Body of pancreas (tissue), 4 donors: Measurements from ENCODE around the gene POLN. TPM values are rescaled to one million over a fixed set of nuclear protein-coding genes. Genes with fewer than 3 reads are reported as not detected.

Experiments used
- ATAC-seq: fragments of 150-250 bp; one replicate; pipeline ENCODE4 v1.9.1; 2016
- DNase-seq, 4 donors: peaks; one replicate each; pipeline ENCODE4 v3.0.0-alpha.2; 2019
- H3K27ac ChIP-seq, 4 donors: fragments of 200-600 bp; sonication (generic); 1 replicate in 3 of 4; 2 replicates in 1 of 4; pipeline versions ENCODE4 v1.5.1 to v1.6.1; 2016 to 2019; ENCODE audit warnings: mild to moderate bottlenecking in 1 of 4, mixed read lengths in 1 of 4, moderate library complexity in 1 of 4
- H3K27me3 ChIP-seq, 2 donors: fragments of 200-600 bp; sonication (generic); one replicate each; pipeline ENCODE4 v1.6.0; 2016; ENCODE audit warnings: mild to moderate bottlenecking in 1 of 2
- H3K36me3 ChIP-seq, 2 donors: fragments of 200-600 bp; sonication (generic); replicated peaks in 1 of 2; 2 replicates each; pipeline ENCODE4 v1.5.1; 2016; ENCODE audit warnings: low read depth in 2 of 2; ENCODE audit not compliant: insufficient read depth in 1 of 2
- H3K4me1 ChIP-seq: fragments of 200-600 bp; sonication (generic); one replicate; pipeline ENCODE4 v1.6.0; 2016
- H3K4me3 ChIP-seq, 2 donors: fragments of 200-600 bp; sonication (generic); 1 replicate in 1 of 2; 2 replicates in 1 of 2; pipeline ENCODE4 v1.5.1; 2016 to 2019
- H3K9me3 ChIP-seq, 3 donors: fragments of 200-600 bp; sonication (generic); 1 replicate in 2 of 3; 2 replicates in 1 of 3; pipeline ENCODE4 v1.5.1; 2016
- POLR2A ChIP-seq, 3 donors: fragments of 450-650 bp; IDR thresholded peaks; one replicate each; pipeline ENCODE4 v1.6.1; 2016; ENCODE audit warnings: antibody characterized with exemption in 3 of 3, mild to moderate bottlenecking in 2 of 3
- WGBS, 2 donors: methylation state at CpG; one replicate each; pipeline ENCODE4 v1.1.5; 2017; 5-methylcytosine and 5-hydroxymethylcytosine counted together
- intact Hi-C: fragments of 100-400 bp; cut with DNase I; formaldehyde crosslinking; loops from one replicate; pipeline ENCODE4 v1.15.1; 2023
- total RNA-seq, 2 donors: library from RNA; depleted of rRNA; stranded (reverse); fragments of >200 nt; gene quantifications; one replicate each; pipeline ENCODE4 v1.1.0, GENCODE V29; 2016
- TF ChIP-seq, protein P1 (sequence below), 7 experiments: fragments of 450-650 bp in 4 of 7; fragments of 200-600 bp in 3 of 7; sonication (generic) in 3 of 7; IDR thresholded peaks; one replicate each; pipeline ENCODE4 v1.5.1; 2016 to 2019; ENCODE audit warnings: antibody characterized with exemption in 7 of 7

The POLN gene
- total RNA-seq, 2 donors from 2014 or later: 4.9 to 5.9 TPM

DNA sequence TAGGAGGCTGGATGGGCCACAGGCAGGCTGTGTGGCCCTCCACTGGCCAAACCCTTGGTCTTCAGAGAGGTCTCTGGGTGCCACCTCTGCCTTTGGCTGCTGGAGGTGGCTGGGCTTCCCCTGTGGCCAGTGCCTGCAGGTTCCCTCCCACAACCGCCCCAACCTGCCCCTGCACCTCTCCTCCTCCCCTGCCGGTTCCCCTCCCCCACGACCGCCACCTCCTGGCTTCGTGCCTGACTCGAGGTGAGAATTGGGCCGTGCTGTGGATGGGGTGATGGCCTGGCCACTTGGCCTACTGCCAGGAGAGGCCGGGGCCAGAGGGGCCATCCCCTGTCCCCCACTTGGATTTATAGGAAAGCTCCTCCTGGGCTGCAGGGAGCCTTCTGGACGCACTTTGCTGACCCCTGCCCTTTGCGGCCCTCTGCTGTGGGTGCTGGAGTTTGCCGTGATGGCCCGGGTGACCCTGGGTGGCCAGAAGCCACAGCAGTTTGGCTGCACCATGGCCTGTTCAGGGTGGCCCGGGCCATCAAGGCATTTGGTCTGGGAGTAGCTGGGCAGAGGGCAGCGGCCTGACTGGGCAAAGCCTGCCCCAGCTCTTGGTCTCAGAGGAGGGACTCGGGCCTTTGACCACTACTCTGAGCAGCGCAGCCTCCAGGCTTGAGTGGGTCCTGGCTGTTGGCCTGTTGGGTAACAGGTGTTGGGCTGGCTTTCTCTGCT lies 179.0 kb downstream of the POLN start:
- peaks cover 30% of the 10 kb centered on the region for H3K4me1 ChIP-seq
- H3K9me3 ChIP-seq: no peaks in the 10 kb centered on the region
- peak overlapping the region in 3 of 4 donors; percentile 3 to 65 (median 61) for H3K27ac ChIP-seq
- no peak for DNase-seq
- no peaks in the 10 kb centered on the region for H3K27me3 ChIP-seq
- intact Hi-C loops: no loop called here
- H3K4me3 ChIP-seq: no peak overlapping the region
- ATAC-seq: no peak
- 65 to 85% methylated on average over 4 to 12 of the region's 16 CpGs for WGBS, 2 donors
- no peak for TF ChIP-seq POLR2A (IDR thresholded peaks at IDR 0.05)
- TF ChIP-seq, protein P1, sequence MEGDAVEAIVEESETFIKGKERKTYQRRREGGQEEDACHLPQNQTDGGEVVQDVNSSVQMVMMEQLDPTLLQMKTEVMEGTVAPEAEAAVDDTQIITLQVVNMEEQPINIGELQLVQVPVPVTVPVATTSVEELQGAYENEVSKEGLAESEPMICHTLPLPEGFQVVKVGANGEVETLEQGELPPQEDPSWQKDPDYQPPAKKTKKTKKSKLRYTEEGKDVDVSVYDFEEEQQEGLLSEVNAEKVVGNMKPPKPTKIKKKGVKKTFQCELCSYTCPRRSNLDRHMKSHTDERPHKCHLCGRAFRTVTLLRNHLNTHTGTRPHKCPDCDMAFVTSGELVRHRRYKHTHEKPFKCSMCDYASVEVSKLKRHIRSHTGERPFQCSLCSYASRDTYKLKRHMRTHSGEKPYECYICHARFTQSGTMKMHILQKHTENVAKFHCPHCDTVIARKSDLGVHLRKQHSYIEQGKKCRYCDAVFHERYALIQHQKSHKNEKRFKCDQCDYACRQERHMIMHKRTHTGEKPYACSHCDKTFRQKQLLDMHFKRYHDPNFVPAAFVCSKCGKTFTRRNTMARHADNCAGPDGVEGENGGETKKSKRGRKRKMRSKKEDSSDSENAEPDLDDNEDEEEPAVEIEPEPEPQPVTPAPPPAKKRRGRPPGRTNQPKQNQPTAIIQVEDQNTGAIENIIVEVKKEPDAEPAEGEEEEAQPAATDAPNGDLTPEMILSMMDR (IDR thresholded peaks at IDR 0.05): no peak
- H3K36me3 ChIP-seq: no peaks in the 10 kb centered on the region

DNA sequence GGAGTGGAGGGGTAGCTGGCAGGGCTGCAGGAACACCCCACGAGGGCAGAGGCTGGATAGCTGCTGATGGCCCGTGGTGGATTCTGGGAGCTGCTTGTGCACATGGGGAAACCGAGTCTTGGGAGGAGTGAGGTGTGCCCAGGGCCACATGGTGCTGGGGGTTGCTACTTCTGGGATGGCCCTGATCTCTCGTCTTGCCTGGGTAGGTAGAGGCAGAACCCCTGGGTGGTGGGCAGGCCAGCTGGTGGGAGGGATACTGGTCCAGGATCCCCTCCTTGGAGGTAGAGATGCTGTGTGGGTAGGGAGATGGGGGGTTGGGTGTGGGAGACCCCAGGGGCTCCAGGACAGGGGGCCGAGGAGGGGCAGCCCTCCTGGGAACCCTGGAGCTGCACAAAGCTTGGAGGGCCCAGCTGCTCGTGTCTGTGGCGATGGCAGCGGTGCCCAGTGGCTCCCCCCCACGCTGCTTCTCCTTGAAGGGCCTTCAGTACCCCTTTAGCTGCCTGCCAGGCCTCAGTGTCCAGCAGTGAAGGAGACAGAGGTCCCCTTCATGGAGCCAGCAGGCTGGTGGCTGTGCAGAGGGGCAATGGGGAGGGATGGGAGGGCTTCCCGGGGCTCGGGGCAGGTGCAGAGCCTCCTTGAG lies 179.6 kb downstream of the POLN start:
- Histone ChIP-seq H3K4me3 (no peak overlapping the region), H3K27ac (peak overlapping the region in 3 of 4 donors; percentile 3 to 65 (median 61)), H3K27me3 (no peaks in the 10 kb centered on the region), H3K9me3 (no peaks in the 10 kb centered on the region), H3K4me1 (peaks cover 30% of the 10 kb centered on the region), H3K36me3 (no peaks in the 10 kb centered on the region)
- intact Hi-C loops: no loop called here
- TF ChIP-seq, protein P1 (IDR thresholded peaks at IDR 0.05): no peak
- TF ChIP-seq POLR2A (IDR thresholded peaks at IDR 0.05): no peak
- no peak for DNase-seq
- WGBS, 2 donors: 72 to 81% methylated on average over 3 to 11 of the region's 11 CpGs
- no peak for ATAC-seq

DNA sequence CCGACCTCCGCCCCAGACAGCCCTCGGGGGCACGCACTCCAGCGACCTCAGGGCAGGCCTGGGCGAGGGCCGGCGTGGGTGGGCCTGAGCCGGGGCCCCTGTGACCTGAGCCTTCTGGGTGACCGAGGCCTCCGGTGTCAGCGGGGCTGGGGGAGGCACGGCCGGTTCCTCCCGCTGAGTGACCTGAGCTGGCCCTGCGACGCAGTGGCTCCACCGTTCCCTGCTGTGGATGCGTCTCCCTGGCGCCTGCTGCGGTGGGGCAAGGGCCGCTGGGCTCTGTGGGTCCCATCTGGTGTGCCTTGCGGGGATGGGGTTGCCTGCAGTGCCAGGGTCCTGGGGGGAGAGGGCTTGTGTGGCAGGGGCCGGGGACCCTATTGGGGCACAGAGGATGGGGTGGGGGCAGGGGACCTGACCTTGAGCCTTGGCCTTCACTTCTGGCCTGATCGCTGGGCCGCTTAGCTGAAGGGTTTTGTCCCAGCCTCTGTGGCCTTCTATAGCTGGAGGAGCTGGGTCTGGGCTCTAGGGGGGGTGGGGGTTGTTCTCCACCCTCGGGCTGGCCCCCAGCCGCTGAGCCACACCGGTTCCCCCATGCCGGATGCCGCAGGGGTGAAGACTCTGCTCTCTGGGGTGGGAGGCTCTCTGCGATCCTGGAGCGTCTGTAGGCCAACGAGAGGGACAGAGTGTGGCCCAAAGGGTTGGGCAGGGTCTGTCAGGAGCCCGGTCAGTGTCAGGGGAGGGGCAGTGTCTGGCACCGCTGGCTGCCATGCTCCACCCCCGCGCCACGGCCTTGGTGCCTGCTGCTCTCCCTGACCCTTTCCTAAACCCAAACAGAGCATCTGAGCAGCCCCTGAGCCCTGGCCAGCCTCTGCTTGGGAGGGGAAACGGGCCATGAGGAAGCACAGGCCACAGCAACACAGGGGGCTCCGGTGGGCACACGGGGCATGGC lies 180.5 kb downstream of the POLN start:
- DNase-seq: no peak
- no peak for TF ChIP-seq POLR2A (IDR thresholded peaks at IDR 0.05)
- TF ChIP-seq, protein P1 (IDR thresholded peaks at IDR 0.05): no peak
- WGBS, 2 donors: 59 to 60% methylated on average over 13 to 40 of the region's 42 CpGs
- H3K36me3 ChIP-seq: no peaks in the 10 kb centered on the region
- no peak overlapping the region for H3K4me3 ChIP-seq
- peak; percentile 6 for ATAC-seq
- peak overlapping the region in 3 of 4 donors; percentile 40 to 65 (median 61) for H3K27ac ChIP-seq
- H3K9me3 ChIP-seq: no peaks in the 10 kb centered on the region
- intact Hi-C loops: no loop called here
- no peaks in the 10 kb centered on the region for H3K27me3 ChIP-seq
- H3K4me1 ChIP-seq: peaks cover 30% of the 10 kb centered on the region

DNA sequence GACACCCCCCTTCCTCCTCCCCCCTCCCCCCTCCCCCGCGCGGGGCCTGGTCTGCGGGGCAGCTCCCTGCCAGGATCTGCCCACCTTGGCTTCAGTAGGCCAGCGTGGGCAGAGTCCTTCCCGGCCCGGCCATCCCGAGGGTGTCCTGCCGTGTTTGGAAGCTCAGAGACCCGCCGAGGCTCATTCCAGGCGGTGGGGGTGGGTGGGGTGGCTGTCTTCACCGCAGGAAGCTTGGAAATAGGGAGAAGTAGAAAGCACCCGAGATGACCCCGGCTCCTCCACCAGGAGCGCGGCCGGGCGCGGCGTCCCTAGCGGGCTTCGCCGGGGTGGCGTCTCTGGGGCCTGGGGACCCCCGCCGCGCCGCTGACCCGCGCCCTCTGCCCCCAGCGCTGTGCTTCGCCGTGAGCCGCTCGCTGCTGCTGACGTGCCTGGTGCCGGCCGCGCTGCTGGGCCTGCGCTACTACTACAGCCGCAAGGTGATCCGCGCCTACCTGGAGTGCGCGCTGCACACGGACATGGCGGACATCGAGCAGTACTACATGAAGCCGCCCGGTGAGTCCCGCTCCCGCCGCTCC lies 181.2 kb downstream of the POLN start:
- WGBS, 2 donors: 12 to 47% methylated on average over 5 to 16 of the region's 54 CpGs
- peak in 1 of 4 donors; percentile 36 for DNase-seq
- peak overlapping the region in 3 of 4 donors; percentile 40 to 65 (median 61) for H3K27ac ChIP-seq
- no peak for TF ChIP-seq POLR2A (IDR thresholded peaks at IDR 0.05)
- TF ChIP-seq, protein P1 (IDR thresholded peaks at IDR 0.05): peak in 1 of 7 experiments; percentile 4
- H3K4me1 ChIP-seq: peaks cover 30% of the 10 kb centered on the region
- no peaks in the 10 kb centered on the region for H3K36me3 ChIP-seq
- no peak overlapping the region for H3K4me3 ChIP-seq
- peak; percentile 15 for ATAC-seq
- no peaks in the 10 kb centered on the region for H3K9me3 ChIP-seq
- intact Hi-C loops: no loop called here
- H3K27me3 ChIP-seq: no peaks in the 10 kb centered on the region
